ENCODE data around the gene ITGAD.

Gene ITGAD

GRCh38 chr16:31461201-31461920 lies 68.2 kb downstream of the ITGAD start:
- POLR2A ChIA-PET = interaction anchor here (0.9 to 2.0 kb wide), 4 partner anchors 11 to 387 kb away, joined by 3 to 10 read pairs (median 4); partner anchors contain the start of genes KAT8, RUSF1, TGFB1I1 and ZNF646
- no peak overlapping the region for H3K4me3 ChIP-seq (ENCODE audit: low read depth, low read length)
- CTCF ChIA-PET = interaction anchor here (0.8 to 2.4 kb wide), 15 partner anchors 7 to 508 kb away, joined by 3 to 13 read pairs (median 5); partner anchors contain the start of genes SLC5A2 and ZNF843
- TF ChIP-seq GFI1B (tag by site-specific recombination; IDR thresholded peaks at IDR 0.05) (no peak), HOXA7 (CRISPR knock-in tag; IDR thresholded peaks at IDR 0.05; ENCODE audit: borderline replicate concordance) (no peak), PRDM1 (tag by site-specific recombination; IDR thresholded peaks at IDR 0.05) (no peak), HIC1 (tag by site-specific recombination; IDR thresholded peaks at IDR 0.05) (no peak), ZNF175 (tag by site-specific recombination; IDR thresholded peaks at IDR 0.05) (no peak), ZNF548 (tag by site-specific recombination; IDR thresholded peaks at IDR 0.05) (no peak), RBAK (tag by site-specific recombination; IDR thresholded peaks at IDR 0.05) (no peak), ZNF157 (tag by site-specific recombination; IDR thresholded peaks at IDR 0.05) (no peak), IKZF3 (tag by site-specific recombination; IDR thresholded peaks at IDR 0.05) (no peak), MEIS1 (CRISPR knock-in tag; IDR thresholded peaks at IDR 0.05; ENCODE audit: borderline replicate concordance) (no peak), ZNF580 (tag by site-specific recombination; IDR thresholded peaks at IDR 0.05) (no peak), ZNF292 (tag by site-specific recombination; IDR thresholded peaks at IDR 0.05; ENCODE audit: borderline replicate concordance, low read depth) (no peak), ZNF558 (tag by site-specific recombination; IDR thresholded peaks at IDR 0.05) (no peak), ELK4 (IDR thresholded peaks at IDR 0.05; ENCODE audit: borderline replicate concordance, low read depth, low read length) (no peak), ZNF10 (tag by site-specific recombination; IDR thresholded peaks at IDR 0.05) (no peak), KLF9 (tag by site-specific recombination; IDR thresholded peaks at IDR 0.05; ENCODE audit: low read depth) (no peak), BCL11A (tag by site-specific recombination; IDR thresholded peaks at IDR 0.05; ENCODE audit: low read depth) (no peak)
- TF ChIP-seq, protein P1, sequence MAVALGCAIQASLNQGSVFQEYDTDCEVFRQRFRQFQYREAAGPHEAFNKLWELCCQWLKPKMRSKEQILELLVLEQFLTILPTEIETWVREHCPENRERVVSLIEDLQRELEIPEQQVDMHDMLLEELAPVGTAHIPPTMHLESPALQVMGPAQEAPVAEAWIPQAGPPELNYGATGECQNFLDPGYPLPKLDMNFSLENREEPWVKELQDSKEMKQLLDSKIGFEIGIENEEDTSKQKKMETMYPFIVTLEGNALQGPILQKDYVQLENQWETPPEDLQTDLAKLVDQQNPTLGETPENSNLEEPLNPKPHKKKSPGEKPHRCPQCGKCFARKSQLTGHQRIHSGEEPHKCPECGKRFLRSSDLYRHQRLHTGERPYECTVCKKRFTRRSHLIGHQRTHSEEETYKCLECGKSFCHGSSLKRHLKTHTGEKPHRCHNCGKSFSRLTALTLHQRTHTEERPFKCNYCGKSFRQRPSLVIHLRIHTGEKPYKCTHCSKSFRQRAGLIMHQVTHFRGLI (tag by site-specific recombination; IDR thresholded peaks at IDR 0.05) = no peak
- TF ChIP-seq, protein P2, sequence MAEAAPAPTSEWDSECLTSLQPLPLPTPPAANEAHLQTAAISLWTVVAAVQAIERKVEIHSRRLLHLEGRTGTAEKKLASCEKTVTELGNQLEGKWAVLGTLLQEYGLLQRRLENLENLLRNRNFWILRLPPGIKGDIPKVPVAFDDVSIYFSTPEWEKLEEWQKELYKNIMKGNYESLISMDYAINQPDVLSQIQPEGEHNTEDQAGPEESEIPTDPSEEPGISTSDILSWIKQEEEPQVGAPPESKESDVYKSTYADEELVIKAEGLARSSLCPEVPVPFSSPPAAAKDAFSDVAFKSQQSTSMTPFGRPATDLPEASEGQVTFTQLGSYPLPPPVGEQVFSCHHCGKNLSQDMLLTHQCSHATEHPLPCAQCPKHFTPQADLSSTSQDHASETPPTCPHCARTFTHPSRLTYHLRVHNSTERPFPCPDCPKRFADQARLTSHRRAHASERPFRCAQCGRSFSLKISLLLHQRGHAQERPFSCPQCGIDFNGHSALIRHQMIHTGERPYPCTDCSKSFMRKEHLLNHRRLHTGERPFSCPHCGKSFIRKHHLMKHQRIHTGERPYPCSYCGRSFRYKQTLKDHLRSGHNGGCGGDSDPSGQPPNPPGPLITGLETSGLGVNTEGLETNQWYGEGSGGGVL (tag by site-specific recombination; IDR thresholded peaks at IDR 0.05) = no peak
- no peaks in the 10 kb centered on the region for H3K9me3 ChIP-seq (ENCODE audit: control insufficient read depth, insufficient read depth, low read depth, low read length)
- H3K36me3 ChIP-seq (ENCODE audit: control insufficient read depth in 2 of 2, insufficient read depth in 1 of 2, low read length in 2 of 2) = peaks cover 0 to 54% of the 10 kb centered on the region in 2 experiments; a peak in 2 of 3 replicates
- 0 out of 2 replicates have a peak, but pooled peaks cover 3% of the 10 kb centered on the region for H3K4me1 ChIP-seq (ENCODE audit: control insufficient read depth, insufficient read depth, low read length)
- H3K27ac ChIP-seq (ENCODE audit: extremely low read depth, low read depth, low read length) = no peak overlapping the region
